Endothelial cell of umbilical vein (primary cell): ENCODE results near the gene GALNT10. TPM values are rescaled to one million over a fixed set of nuclear protein-coding genes. Genes with fewer than 3 reads are reported as not detected.

Experiments
- BruUV-seq: library from RNA; stranded (reverse); fragments of 400-500 nt; replicated peaks from 2 replicates; lab custom pipeline; 2021; lab: Mats Ljungman, UMichigan
- CTCF ChIA-PET: fragments of 300-600, 350-600 bp; sonication (Branson Sonifier 250); formaldehyde crosslinking; loops from one replicate; lab custom pipeline; 2021; ENCODE audit warnings: antibody characterized with exemption, inconsistent platforms; lab: Charles Lee
- POLR2A ChIA-PET: fragments of 300-600, 350-600 bp; sonication (Branson Sonifier 250); formaldehyde crosslinking; loops from one replicate; lab custom pipeline; 2021; ENCODE audit warnings: antibody characterized with exemption, inconsistent platforms; lab: Charles Lee
- DNase-seq: peaks from one replicate; pipeline ENCODE4 v3.0.0-alpha.2; 2011; ENCODE audit warnings: low read depth, low spot score
- FAIRE-seq: peaks from 2 replicates; lab custom pipeline; 2011; peaks lifted over from hg19 to GRCh38; lab: Jason Lieb, UNC
- H2AFZ ChIP-seq: 2 replicates; pipeline ENCODE4 v1.6.0; 2012; ENCODE audit warnings: low read depth, low read length, control low read depth, inconsistent platforms
- H3K27ac ChIP-seq: 2 replicates; pipeline ENCODE4 v1.5.1; 2011; ENCODE audit warnings: low read depth, mild to moderate bottlenecking, control low read depth, low read length, moderate library complexity; ENCODE audit not compliant: insufficient read depth
- H3K27me3 ChIP-seq, 2 experiments: 2 replicates each; pipeline versions ENCODE4 v1.6.0 to v1.6.1; 2011; ENCODE audit warnings: low read length in 2 of 2, mixed read lengths in 1 of 2; ENCODE audit not compliant: control insufficient read depth in 2 of 2, insufficient read depth in 2 of 2
- H3K36me3 ChIP-seq, 2 experiments: 2 replicates in 1 of 2; 3 replicates in 1 of 2; pipeline ENCODE4 v1.5.1; 2011; ENCODE audit warnings: low read length in 2 of 2, mild to moderate bottlenecking in 1 of 2, moderate library complexity in 1 of 2; ENCODE audit not compliant: control insufficient read depth in 2 of 2, insufficient read depth in 2 of 2; ENCODE audit errors: extremely low read depth in 1 of 2
- H3K4me1 ChIP-seq: 3 replicates; pipeline ENCODE4 v1.5.1; 2011; ENCODE audit warnings: mild to moderate bottlenecking, low read length; ENCODE audit not compliant: control insufficient read depth, insufficient read depth; ENCODE audit errors: extremely low read depth
- H3K4me2 ChIP-seq: 2 replicates; pipeline ENCODE4 v1.6.1; 2011; ENCODE audit warnings: low read length, control low read depth, mixed read lengths; ENCODE audit not compliant: insufficient read depth
- H3K4me3 ChIP-seq, 3 experiments: fragments of 200-600 bp in 1 of 3; sonication (generic), shearing (Covaris generic) in 1 of 3; replicated peaks in 1 of 3; 2 replicates each; pipeline ENCODE4 v1.5.1; 2011 to 2016; ENCODE audit warnings: control low read depth in 3 of 3, low read length in 3 of 3, mild to moderate bottlenecking in 2 of 3, inconsistent platforms in 1 of 3, low read depth in 1 of 3, moderate library complexity in 1 of 3; ENCODE audit not compliant: insufficient read depth in 1 of 3
- H3K79me2 ChIP-seq: 2 replicates; pipeline ENCODE4 v1.6.0; 2012; ENCODE audit warnings: low read length, inconsistent platforms; ENCODE audit not compliant: control insufficient read depth, insufficient read depth
- H3K9ac ChIP-seq: replicated peaks from 2 replicates; pipeline ENCODE3; 2011; ENCODE audit warnings: low read length, control low read depth; ENCODE audit not compliant: insufficient read depth; ENCODE audit errors: extremely low read depth
- H3K9me1 ChIP-seq: replicated peaks from 3 replicates; pipeline ENCODE4 v1.6.0; 2011; ENCODE audit warnings: mild to moderate bottlenecking, low read length; ENCODE audit not compliant: control insufficient read depth, insufficient read depth; ENCODE audit errors: extremely low read depth
- H3K9me3 ChIP-seq: replicated peaks from 2 replicates; pipeline ENCODE4 v1.5.1; 2012; ENCODE audit warnings: low read length, inconsistent platforms; ENCODE audit not compliant: control insufficient read depth, insufficient read depth
- H4K20me1 ChIP-seq: replicated peaks from 2 replicates; pipeline ENCODE3; 2011; ENCODE audit warnings: mild to moderate bottlenecking, low read length; ENCODE audit not compliant: control insufficient read depth, insufficient read depth; ENCODE audit errors: extremely low read depth
- EZH2 ChIP-seq: IDR thresholded peaks from 2 replicates; pipeline ENCODE4 v1.6.1; 2012; ENCODE audit warnings: borderline replicate concordance, low read depth, mild to moderate bottlenecking, moderate library complexity, low read length, inconsistent platforms; ENCODE audit not compliant: severe bottlenecking
- JUN ChIP-seq: IDR thresholded peaks from 2 replicates; pipeline ENCODE4 v1.6.1; 2011; ENCODE audit warnings: borderline replicate concordance, low read depth; ENCODE audit not compliant: insufficient read length, insufficient read depth
- MYC ChIP-seq: IDR thresholded peaks from one replicate; pipeline ENCODE4 v1.6.1; 2011; ENCODE audit warnings: mild to moderate bottlenecking, low read depth, low read length
- POLR2A ChIP-seq: IDR thresholded peaks from 2 replicates; pipeline ENCODE4 v1.6.1; 2012; ENCODE audit warnings: low read depth, mild to moderate bottlenecking, control low read depth, low read length
- dilution Hi-C: fragments of 300-500 bp; cut with MboI; formaldehyde crosslinking; loops from one replicate; pipeline ENCODE4 v1.15.0; 2019; ENCODE audit warnings: low sequenced_read_pairs; ENCODE audit not compliant: extremely low pct_ligation_motif_present
- intact Hi-C: fragments of 100-400 bp; cut with micrococcal nuclease; formaldehyde crosslinking; loops from one replicate; pipeline ENCODE4 v1.10.0; 2022
- polyA plus RNA-seq, 4 experiments: library from polyadenylated mRNA; depleted of rRNA in 3 of 4; stranded (reverse) in 3 of 4; unstranded in 1 of 4; fragments of >200 nt; gene quantifications; 2 replicates each; pipeline versions ENCODE4 v1.2.1 to v1.2.3, GENCODE V29; 2011 to 2012; ENCODE audit warnings: missing spikeins in 1 of 4
- total RNA-seq: library from RNA; stranded (reverse); gene quantifications from 2 replicates; pipeline ENCODE4 v1.2.3, GENCODE V29; 2021
- TF ChIP-seq, protein P1 (sequence below), 2 donors: IDR thresholded peaks; 1 replicate in 1 of 2; 2 replicates in 1 of 2; pipeline ENCODE4 v1.5.1; 2011; ENCODE audit warnings: low read length in 2 of 2, mild to moderate bottlenecking in 2 of 2, moderate library complexity in 2 of 2, control low read depth in 1 of 2, inconsistent platforms in 1 of 2, low read depth in 1 of 2; ENCODE audit not compliant: insufficient read depth in 1 of 2; ENCODE audit errors: extremely low read depth in 1 of 2

GALNT10 gene
- total and polyA plus RNA-seq, 2 donors (not counting 3 experiments of a cell fraction or from before 2014, with no cell fraction given) = 70.2 to 77.6 TPM

DNA sequence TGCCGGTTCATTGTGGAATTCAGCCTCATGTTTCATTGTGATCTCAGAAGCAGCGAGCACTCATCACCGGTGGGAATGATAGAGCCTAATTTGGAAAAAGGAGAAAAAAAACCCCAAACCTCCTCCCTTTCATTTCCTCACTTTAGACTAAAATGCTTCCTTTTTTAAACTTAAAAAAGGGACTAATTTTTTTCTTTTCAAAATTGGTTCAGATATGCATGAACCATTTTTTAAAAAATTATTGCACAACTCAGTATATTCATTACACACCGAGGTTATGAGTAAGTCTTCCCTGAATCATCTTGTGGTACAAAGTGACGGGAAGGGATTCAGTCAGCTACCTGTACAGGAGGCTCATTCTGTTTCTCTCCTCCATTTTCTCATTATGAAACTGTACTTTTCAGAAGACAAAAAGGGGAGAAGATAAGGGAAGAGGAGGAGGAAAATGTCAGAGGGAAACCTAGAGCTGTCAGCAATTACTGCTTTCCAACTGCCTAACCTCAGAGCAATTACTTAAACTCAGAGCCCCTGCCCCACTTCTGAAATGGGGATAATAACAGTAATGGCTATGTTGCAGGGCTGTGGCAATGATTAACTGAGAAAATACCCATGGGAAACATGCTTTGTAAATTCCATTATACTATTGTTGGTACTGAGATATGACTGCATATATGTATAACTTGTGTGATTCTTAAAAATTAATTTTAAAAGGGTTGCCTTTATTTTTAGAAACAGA, 24.0 kb downstream of the GALNT10 start:
- TF ChIP-seq MYC = no peak
- no peak for TF ChIP-seq EZH2
- TF ChIP-seq JUN = no peak
- no peak for TF ChIP-seq POLR2A
- TF ChIP-seq, protein P1, sequence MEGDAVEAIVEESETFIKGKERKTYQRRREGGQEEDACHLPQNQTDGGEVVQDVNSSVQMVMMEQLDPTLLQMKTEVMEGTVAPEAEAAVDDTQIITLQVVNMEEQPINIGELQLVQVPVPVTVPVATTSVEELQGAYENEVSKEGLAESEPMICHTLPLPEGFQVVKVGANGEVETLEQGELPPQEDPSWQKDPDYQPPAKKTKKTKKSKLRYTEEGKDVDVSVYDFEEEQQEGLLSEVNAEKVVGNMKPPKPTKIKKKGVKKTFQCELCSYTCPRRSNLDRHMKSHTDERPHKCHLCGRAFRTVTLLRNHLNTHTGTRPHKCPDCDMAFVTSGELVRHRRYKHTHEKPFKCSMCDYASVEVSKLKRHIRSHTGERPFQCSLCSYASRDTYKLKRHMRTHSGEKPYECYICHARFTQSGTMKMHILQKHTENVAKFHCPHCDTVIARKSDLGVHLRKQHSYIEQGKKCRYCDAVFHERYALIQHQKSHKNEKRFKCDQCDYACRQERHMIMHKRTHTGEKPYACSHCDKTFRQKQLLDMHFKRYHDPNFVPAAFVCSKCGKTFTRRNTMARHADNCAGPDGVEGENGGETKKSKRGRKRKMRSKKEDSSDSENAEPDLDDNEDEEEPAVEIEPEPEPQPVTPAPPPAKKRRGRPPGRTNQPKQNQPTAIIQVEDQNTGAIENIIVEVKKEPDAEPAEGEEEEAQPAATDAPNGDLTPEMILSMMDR (IDR thresholded peaks at IDR 0.05; ENCODE audit: extremely low read depth in 1 of 2, insufficient read depth in 1 of 2, low read depth in 1 of 2, low read length in 2 of 2) = no peak
- dilution Hi-C loops (no loop called here), intact Hi-C loops (no loop called here)
- no peak overlapping the region for H3K4me2 ChIP-seq
- no peaks in the 10 kb centered on the region for H3K36me3 ChIP-seq
- no peak overlapping the region for H2AFZ ChIP-seq
- no peak overlapping the region for H3K9ac ChIP-seq
- no peaks in the 10 kb centered on the region for H3K9me3 ChIP-seq
- no peaks in the 10 kb centered on the region for H3K27me3 ChIP-seq
- no peaks in the 10 kb centered on the region for H4K20me1 ChIP-seq
- DNase-seq = no peak
- no TSS peak for BruUV-seq
- ChIA-PET CTCF (interaction anchor here (1.7 to 2.0 kb wide), 2 partner anchors 16 to 190 kb away, joined by 5 read pairs; no protein-coding TSS in a partner anchor), POLR2A (no interaction called here)
- peaks cover 2% of the 10 kb centered on the region for H3K79me2 ChIP-seq
- no peak overlapping the region for H3K4me3 ChIP-seq
- H3K27ac ChIP-seq = no peak overlapping the region
- peaks cover 4% of the 10 kb centered on the region for H3K4me1 ChIP-seq
- no peak for FAIRE-seq
- no peaks in the 10 kb centered on the region for H3K9me1 ChIP-seq
